NCI-H187 treated with DMSO at 0.1 percent for 48 hours (cell line): ENCODE results near the gene P3R3URF.
"Not testable (repeated sequence)": the region's sequence is repeated elsewhere in the genome, so short reads cannot be mapped to it uniquely, and the experiment has no call there.

Source experiments
- DNase-seq: peaks from one replicate; lab custom pipeline; 2025; lab: John Stamatoyannopoulos, UW

The P3R3URF gene

GRCh38 chr1:46176211-46176865, at the start of gene P3R3URF:
Gene P3R3URF (minus strand): TSS chr1:46176488. CDS start chr1:46176471, 17 bp downstream.
- no peak for DNase-seq

DNA sequence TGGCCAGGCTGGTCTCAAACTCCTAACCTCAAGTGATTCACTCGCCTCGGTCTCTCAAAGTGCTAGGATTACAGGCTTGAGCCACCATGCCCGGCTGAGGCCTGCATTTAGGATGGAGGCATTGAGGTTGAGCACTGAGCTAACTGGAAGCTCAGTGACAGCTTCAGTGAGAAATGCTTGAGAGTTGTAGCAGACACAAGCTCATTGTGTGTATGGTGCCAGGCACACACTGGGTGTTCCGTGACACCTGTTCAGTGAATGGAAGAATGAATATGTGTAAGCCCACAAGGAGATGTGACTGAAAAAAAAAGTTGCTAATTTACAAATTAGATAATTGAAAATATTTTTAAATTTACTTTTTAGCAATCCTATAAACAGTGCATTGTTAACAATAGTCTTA, 48.7 kb upstream of the P3R3URF start:
- no peak for DNase-seq

DNA sequence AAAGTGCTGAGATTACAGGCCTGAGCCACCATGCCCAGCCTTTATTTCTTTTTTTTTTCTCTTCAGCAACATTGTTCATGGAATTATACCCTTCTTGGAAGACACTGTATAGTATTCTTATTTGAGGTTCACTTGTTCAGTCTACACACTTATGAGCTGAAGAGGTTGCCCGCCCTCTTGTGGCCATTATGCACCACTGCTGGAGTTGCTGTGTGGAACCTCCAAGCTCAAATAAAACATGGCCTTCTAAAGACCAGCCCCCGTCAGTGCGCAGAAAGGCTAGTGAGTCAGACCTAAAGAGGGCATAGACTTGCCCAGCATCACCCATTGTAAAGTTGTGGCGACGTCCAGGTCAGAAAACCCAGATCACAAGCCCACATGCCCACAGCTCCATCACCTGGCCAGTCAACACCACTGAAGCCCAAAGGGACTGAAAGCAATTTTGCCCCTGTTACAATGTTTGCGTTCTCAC, 47.2 kb upstream of the P3R3URF start:
- peak; percentile 44 for DNase-seq

GRCh38 chr1:46223055-46223454, 46.8 kb upstream of the P3R3URF start:
- not testable (repeated sequence) for DNase-seq

- no peak for DNase-seq
Measured at GRCh38 chr1:46221749-46222148, 45.5 kb upstream of the P3R3URF start.

DNA sequence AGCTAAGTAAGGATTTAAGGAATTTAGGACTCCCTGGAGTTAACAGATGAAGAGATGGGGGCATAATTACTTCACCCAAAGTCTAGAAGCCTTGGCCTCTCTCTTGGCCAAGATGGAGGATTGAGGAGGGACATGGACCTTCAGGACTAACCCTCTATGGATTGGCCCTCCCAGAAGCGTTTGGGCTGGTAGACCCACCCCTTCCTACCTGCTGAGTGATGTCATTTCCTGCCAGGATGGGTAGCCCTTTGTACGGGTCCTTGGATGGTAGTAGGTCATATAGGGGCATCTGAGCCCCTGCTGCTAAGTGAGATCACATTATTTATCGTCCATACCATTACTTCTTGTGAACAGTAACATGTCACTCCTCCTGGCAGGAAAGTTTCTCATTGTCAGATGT, 44.5 kb upstream of the P3R3URF start:
- DNase-seq: no peak

GRCh38 chr1:46219551-46220520, 43.5 kb upstream of the P3R3URF start:
- DNase-seq: no peak

- peak; percentile 97 for DNase-seq
Measured at GRCh38 chr1:46218443-46218842, 42.2 kb upstream of the P3R3URF start.

DNA sequence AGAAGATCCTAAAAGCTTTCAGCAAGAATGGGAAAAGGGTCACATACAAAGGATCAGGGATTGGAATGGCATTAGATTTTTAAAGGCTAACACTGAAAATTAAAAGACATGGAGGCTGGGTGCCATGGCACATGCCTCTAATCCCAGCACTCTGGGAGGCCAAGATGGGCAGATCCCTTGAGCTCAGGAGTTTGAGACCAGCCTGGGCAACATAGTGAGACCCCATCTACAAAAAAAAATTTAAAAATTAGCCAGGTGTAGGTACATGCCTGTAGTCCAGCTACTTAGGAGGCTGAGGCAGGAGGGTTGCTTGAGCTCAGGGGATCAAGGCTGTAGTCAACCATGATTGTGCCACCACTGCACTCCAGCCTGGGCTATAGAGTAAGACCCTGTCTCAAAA, 39.2 kb upstream of the P3R3URF start:
- no peak for DNase-seq

DNA sequence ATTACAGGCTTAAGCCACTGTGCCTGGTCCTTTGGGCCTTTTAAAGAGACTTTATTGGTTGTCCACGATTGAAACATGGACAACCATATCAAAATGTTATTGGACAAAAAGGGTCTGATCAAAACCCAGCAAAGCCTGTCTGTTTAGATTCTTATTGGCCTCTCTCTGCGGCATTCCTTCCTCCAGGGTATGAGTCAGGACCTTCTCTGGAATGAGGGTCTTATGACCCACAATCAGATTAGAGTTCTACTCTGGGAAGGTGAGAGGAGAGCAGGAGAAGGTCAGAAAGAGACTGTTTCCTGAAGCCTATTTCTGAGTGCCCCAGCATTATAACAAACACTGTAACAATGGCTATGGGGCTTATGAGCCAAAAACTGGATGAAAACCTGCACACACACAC, 34.8 kb upstream of the P3R3URF start:
- no peak for DNase-seq

GRCh38 chr1:46210561-46210960, 34.3 kb upstream of the P3R3URF start:
- DNase-seq: no peak

DNA sequence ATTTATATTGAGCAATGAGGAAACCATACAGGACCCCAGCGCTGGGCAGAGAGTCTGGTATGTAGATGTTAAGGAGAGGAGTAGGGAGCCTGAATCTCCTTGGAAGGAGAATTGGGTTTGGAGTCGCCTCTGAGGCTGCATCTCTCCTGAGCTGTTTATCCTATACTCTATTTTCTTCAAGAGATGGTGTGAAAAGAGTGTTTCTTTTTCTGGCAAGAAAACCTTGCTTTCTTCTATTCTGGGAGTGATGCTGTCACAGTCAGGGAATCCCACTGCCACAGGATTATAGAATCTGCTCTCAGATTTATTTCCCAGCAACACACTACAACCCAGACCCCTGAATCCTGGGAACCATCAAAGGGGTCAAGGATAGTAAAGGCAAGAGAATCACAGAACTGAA, 30.1 kb upstream of the P3R3URF start:
- no peak for DNase-seq

- DNase-seq: no peak
Measured at GRCh38 chr1:46205791-46206190, 29.5 kb upstream of the P3R3URF start.

DNA sequence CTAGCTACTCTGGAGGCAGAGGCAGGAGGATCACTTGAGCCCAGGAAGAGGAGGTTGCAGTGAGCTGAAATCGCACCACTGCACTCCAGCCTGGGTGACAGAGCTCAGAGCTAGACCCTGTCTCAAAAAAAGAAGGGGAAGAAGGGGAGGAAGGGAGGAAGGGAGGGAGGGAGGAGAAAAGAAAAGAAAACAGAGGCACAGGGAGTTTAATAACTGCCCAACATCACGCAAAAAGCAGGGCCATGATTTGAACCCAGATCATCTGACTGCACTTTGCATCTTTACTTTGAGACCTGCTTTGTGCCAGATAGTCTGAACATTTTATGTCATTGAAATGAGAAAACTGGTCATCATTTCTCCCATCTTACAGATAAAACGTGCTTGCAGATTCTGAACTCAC, 28.9 kb upstream of the P3R3URF start:
- DNase-seq: no peak

GRCh38 chr1:46204406-46204742, 28.1 kb upstream of the P3R3URF start:
- DNase-seq: no peak

DNA sequence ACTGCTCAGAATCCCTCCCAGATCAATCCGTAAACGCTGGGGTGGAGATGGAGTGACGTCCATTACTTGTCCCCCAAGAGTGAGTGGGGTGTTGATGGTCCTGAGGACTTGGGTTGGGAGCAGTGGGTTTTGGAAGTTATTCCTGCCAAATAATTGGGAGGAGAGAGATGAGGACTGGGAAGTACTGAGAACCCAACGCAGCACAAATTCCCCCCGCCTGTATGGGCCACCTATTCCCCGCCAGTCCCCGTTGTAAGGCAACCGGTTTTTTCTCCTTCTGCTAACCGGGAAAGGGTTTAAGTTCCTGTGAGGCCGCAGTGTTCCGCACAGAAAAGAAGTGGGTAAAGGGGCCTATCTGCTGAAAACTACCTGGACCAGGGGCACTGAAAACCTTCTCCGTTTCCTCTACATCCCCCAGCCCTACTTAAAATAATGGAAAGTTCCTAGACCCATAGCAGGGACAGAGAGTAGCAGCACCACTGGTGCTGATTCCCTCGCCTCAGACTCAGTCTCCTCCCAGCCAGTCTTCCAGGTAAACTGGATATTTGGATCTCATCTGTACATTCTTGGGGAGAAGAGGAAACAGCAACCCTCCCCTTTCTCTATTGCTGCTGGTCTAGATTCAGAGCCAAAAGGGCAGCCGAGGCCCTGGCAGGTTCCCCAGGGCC, 27.6 kb upstream of the P3R3URF start:
- DNase-seq: no peak

DNA sequence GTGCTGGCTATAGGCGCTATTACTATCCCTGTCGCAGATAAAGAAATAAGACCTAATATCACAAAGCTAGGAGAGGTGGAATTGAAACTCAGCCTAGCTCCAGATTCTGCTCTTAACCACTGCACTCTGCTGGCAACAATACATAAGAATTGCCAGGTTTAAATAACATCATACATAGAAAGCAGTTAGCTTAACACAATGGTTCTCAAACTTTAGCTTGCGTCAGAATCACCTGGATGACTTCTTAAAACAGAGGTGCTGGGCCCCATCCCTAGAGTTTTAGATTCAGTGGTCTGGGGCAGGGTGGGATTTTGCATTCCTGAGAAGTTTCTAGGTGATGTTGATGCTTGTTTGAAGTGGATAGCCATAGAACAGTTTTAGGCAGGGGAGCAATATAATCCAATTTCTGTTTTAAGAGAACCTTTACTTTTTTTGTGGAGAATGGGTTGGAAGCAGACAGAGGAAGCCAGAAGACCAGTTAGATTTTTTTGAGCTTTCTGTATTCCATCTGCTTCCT, 23.0 kb upstream of the P3R3URF start:
- no peak for DNase-seq

GRCh38 chr1:46197964-46198811, 21.9 kb upstream of the P3R3URF start, which contains the start of gene POMGNT1:
Gene POMGNT1 (minus strand): TSS chr1:46198434. CDS start chr1:46197821, 613 bp downstream.
- no peak for DNase-seq

- no peak for DNase-seq
Measured at GRCh38 chr1:46197560-46197963, 21.3 kb upstream of the P3R3URF start.

- no peak for DNase-seq
Measured at GRCh38 chr1:46196609-46197008, 20.3 kb upstream of the P3R3URF start.

GRCh38 chr1:46194641-46195193, 18.4 kb upstream of the P3R3URF start:
- no peak for DNase-seq
